Mesenchymal stem cell (in vitro differentiated cells and primary cell): Measurements from ENCODE around the gene TIAM1.

Source experiments
- DNase-seq: peaks from one replicate; pipeline ENCODE4 v3.0.0-alpha.2; 2013
- H2AFZ ChIP-seq: one replicate; pipeline ENCODE4 v1.6.1; 2013; ENCODE audit warnings: low read depth, mild to moderate bottlenecking, control low read depth, inconsistent platforms, low read length, moderate library complexity
- H2AK5ac ChIP-seq: 2 replicates; pipeline ENCODE4 v1.6.1; 2013; ENCODE audit warnings: low read length, moderate library complexity, mild to moderate bottlenecking, inconsistent platforms; ENCODE audit not compliant: severe bottlenecking
- H2BK120ac ChIP-seq: one replicate; pipeline ENCODE4 v1.6.1; 2013; ENCODE audit warnings: low read depth, mild to moderate bottlenecking, inconsistent platforms, low read length, moderate library complexity
- H2BK12ac ChIP-seq, 2 experiments: one replicate each; pipeline ENCODE4 v1.6.1; 2013; ENCODE audit warnings: inconsistent platforms in 2 of 2, low read length in 2 of 2, mild to moderate bottlenecking in 2 of 2, moderate library complexity in 2 of 2, control low read depth in 1 of 2
- H2BK15ac ChIP-seq: one replicate; pipeline ENCODE4 v1.6.1; 2013; ENCODE audit warnings: mild to moderate bottlenecking, low read depth, inconsistent platforms; ENCODE audit not compliant: poor library complexity, severe bottlenecking
- H2BK5ac ChIP-seq: 2 replicates; pipeline ENCODE4 v1.6.1; 2013; ENCODE audit warnings: low read depth, mild to moderate bottlenecking, low read length, control low read depth, inconsistent platforms; ENCODE audit not compliant: poor library complexity, severe bottlenecking
- H3K14ac ChIP-seq, 2 experiments: one replicate each; pipeline ENCODE4 v1.6.1; 2013; ENCODE audit warnings: inconsistent platforms in 2 of 2, low read length in 2 of 2, control low read depth in 1 of 2, mild to moderate bottlenecking in 1 of 2, moderate library complexity in 1 of 2
- H3K18ac ChIP-seq, 2 experiments: one replicate each; pipeline ENCODE4 v1.6.1; 2013; ENCODE audit warnings: inconsistent platforms in 2 of 2, low read length in 2 of 2, control low read depth in 1 of 2, low read depth in 1 of 2, mild to moderate bottlenecking in 1 of 2
- H3K23ac ChIP-seq, 2 experiments: one replicate each; pipeline ENCODE4 v1.6.1; 2013; ENCODE audit warnings: inconsistent platforms in 2 of 2, low read length in 2 of 2, mild to moderate bottlenecking in 2 of 2, moderate library complexity in 2 of 2, control low read depth in 1 of 2
- H3K27ac ChIP-seq: 2 replicates; pipeline ENCODE4 v1.5.1; 2013; ENCODE audit warnings: mild to moderate bottlenecking, moderate library complexity, low read length, control low read depth, inconsistent platforms; ENCODE audit not compliant: poor library complexity, severe bottlenecking
- H3K27me3 ChIP-seq, 2 experiments: 2 replicates each; pipeline versions ENCODE4 v1.6.1 to v1.7.0; 2013; ENCODE audit warnings: low read length in 2 of 2, mild to moderate bottlenecking in 2 of 2, moderate library complexity in 2 of 2, control low read depth in 1 of 2, inconsistent platforms in 1 of 2; ENCODE audit not compliant: control insufficient read depth in 1 of 2, insufficient read depth in 1 of 2
- H3K36me3 ChIP-seq, 2 experiments: 2 replicates each; pipeline versions ENCODE4 v1.6.1 to v1.7.0; 2013; ENCODE audit warnings: low read length in 2 of 2, control low read depth in 1 of 2, inconsistent platforms in 1 of 2, low read depth in 1 of 2, mild to moderate bottlenecking in 1 of 2; ENCODE audit not compliant: insufficient read depth in 2 of 2, control insufficient read depth in 1 of 2
- H3K4ac ChIP-seq, 2 experiments: one replicate each; pipeline ENCODE4 v1.6.1; 2013; ENCODE audit warnings: inconsistent platforms in 2 of 2, low read length in 2 of 2, mild to moderate bottlenecking in 2 of 2, moderate library complexity in 2 of 2, control low read depth in 1 of 2, low read depth in 1 of 2
- H3K4me1 ChIP-seq: 2 replicates; pipeline ENCODE4 v1.6.1; 2013; ENCODE audit warnings: low read depth, low read length, control low read depth; ENCODE audit not compliant: control insufficient read depth, insufficient read depth
- H3K4me2 ChIP-seq: 2 replicates; pipeline ENCODE4 v1.6.1; 2013; ENCODE audit warnings: low read length, mild to moderate bottlenecking, inconsistent platforms; ENCODE audit not compliant: poor library complexity, severe bottlenecking
- H3K4me3 ChIP-seq, 2 experiments: 2 replicates each; pipeline versions ENCODE4 v1.5.1 to v1.7.0; 2013; ENCODE audit warnings: low read length in 2 of 2, mild to moderate bottlenecking in 2 of 2, control low read depth in 1 of 2, low read depth in 1 of 2; ENCODE audit not compliant: insufficient read depth in 1 of 2
- H3K79me1 ChIP-seq: replicated peaks from 2 replicates; pipeline ENCODE4 v1.6.1; 2013; ENCODE audit warnings: mild to moderate bottlenecking, control low read depth, low read length, inconsistent platforms; ENCODE audit not compliant: poor library complexity, severe bottlenecking
- H3K9ac ChIP-seq: 2 replicates; pipeline ENCODE4 v1.7.0; 2013; ENCODE audit warnings: mild to moderate bottlenecking, low read length, moderate library complexity
- H3K9me3 ChIP-seq: 2 replicates; pipeline ENCODE4 v1.7.0; 2013; ENCODE audit warnings: mild to moderate bottlenecking, low read length; ENCODE audit not compliant: control insufficient read depth
- H4K8ac ChIP-seq: one replicate; pipeline ENCODE4 v1.6.1; 2013; ENCODE audit warnings: inconsistent platforms, mild to moderate bottlenecking, low read length, moderate library complexity
- H4K91ac ChIP-seq: one replicate; pipeline ENCODE4 v1.6.1; 2013; ENCODE audit warnings: mild to moderate bottlenecking, low read length, inconsistent platforms
- WGBS: methylation state at CpG from one replicate; pipeline ENCODE4 v1.1.7; 2013; ENCODE audit warnings: mixed read lengths; 5-methylcytosine and 5-hydroxymethylcytosine counted together

TIAM1 gene

GRCh38 chr21:31084689-31085088, 259.4 kb downstream of the TIAM1 start:
- Histone ChIP-seq H3K23ac (no peak overlapping the region), H2AK5ac (no peak overlapping the region), H2AFZ (no peak overlapping the region), H3K4ac (no peak overlapping the region), H3K79me1 (no peaks in the 10 kb centered on the region), H3K27ac (no peak overlapping the region), H2BK15ac (no peak overlapping the region), H4K8ac (no peak overlapping the region), H2BK12ac (no peak overlapping the region), H2BK120ac (no peak overlapping the region), H3K14ac (no peak overlapping the region), H3K4me1 (peaks cover 1% of the 10 kb centered on the region), H3K18ac (no peak overlapping the region), H3K4me3 (no peak overlapping the region), H3K4me2 (no peak overlapping the region), H3K9me3 (no peaks in the 10 kb centered on the region), H3K9ac (no peak overlapping the region), H4K91ac (no peak overlapping the region), H3K36me3 (no peaks in the 10 kb centered on the region), H3K27me3 (peaks cover 0 to 3% of the 10 kb centered on the region in 2 experiments), H2BK5ac (no peak overlapping the region)
- WGBS: 75% methylated on average over 5 of the region's 6 CpGs
- DNase-seq: no peak

GRCh38 chr21:31078796-31079195, 265.3 kb downstream of the TIAM1 start:
- Histone ChIP-seq H3K27ac (no peak overlapping the region), H3K4me2 (no peak overlapping the region), H3K36me3 (no peaks in the 10 kb centered on the region), H3K23ac (no peak overlapping the region), H2BK120ac (no peak overlapping the region), H2BK15ac (no peak overlapping the region), H2AK5ac (no peak overlapping the region), H2AFZ (no peak overlapping the region), H3K9ac (no peak overlapping the region), H3K9me3 (no peaks in the 10 kb centered on the region), H3K14ac (no peak overlapping the region), H2BK5ac (no peak overlapping the region), H4K91ac (no peak overlapping the region), H3K4ac (no peak overlapping the region), H3K79me1 (no peaks in the 10 kb centered on the region), H3K4me1 (no peaks in the 10 kb centered on the region), H3K4me3 (no peak overlapping the region), H3K18ac (no peak overlapping the region), H4K8ac (no peak overlapping the region), H2BK12ac (no peak overlapping the region), H3K27me3 (peaks cover 0 to 5% of the 10 kb centered on the region in 2 experiments)
- 78% methylated on average over 3 of the region's 4 CpGs for WGBS
- DNase-seq: no peak

- no peak overlapping the region for H2BK15ac ChIP-seq
- no peak overlapping the region for H2AK5ac ChIP-seq
- no peaks in the 10 kb centered on the region for H3K79me1 ChIP-seq
- H3K9me3 ChIP-seq: no peaks in the 10 kb centered on the region
- WGBS: 87% methylated on average over 3 of the region's 4 CpGs
- H3K9ac ChIP-seq: no peak overlapping the region
- no peak overlapping the region for H2BK12ac ChIP-seq
- H3K18ac ChIP-seq: no peak overlapping the region
- no peak overlapping the region for H2BK5ac ChIP-seq
- DNase-seq: no peak
- H2BK120ac ChIP-seq: no peak overlapping the region
- H3K4me3 ChIP-seq: no peak overlapping the region
- H3K4ac ChIP-seq: no peak overlapping the region
- H2AFZ ChIP-seq: no peak overlapping the region
- H4K91ac ChIP-seq: no peak overlapping the region
- no peaks in the 10 kb centered on the region for H3K36me3 ChIP-seq
- no peak overlapping the region for H3K27ac ChIP-seq
- no peaks in the 10 kb centered on the region for H3K4me1 ChIP-seq
- no peak overlapping the region for H3K4me2 ChIP-seq
- H3K14ac ChIP-seq: no peak overlapping the region
- H3K23ac ChIP-seq: no peak overlapping the region
- H4K8ac ChIP-seq: no peak overlapping the region
- H3K27me3 ChIP-seq: peaks cover 0 to 5% of the 10 kb centered on the region in 2 experiments
Observed at GRCh38 chr21:31078216-31078615, 265.8 kb downstream of the TIAM1 start.

GRCh38 chr21:31075848-31076247, 268.2 kb downstream of the TIAM1 start:
- Histone ChIP-seq H2AFZ (no peak overlapping the region), H3K4me2 (no peak overlapping the region), H3K4me1 (no peaks in the 10 kb centered on the region), H2BK120ac (no peak overlapping the region), H3K14ac (no peak overlapping the region), H3K9ac (no peak overlapping the region), H3K27ac (no peak overlapping the region), H4K8ac (no peak overlapping the region), H3K4me3 (no peak overlapping the region), H3K27me3 (peaks cover 0 to 19% of the 10 kb centered on the region in 2 experiments), H2BK12ac (no peak overlapping the region), H2AK5ac (no peak overlapping the region), H3K79me1 (no peaks in the 10 kb centered on the region), H4K91ac (no peak overlapping the region), H2BK5ac (no peak overlapping the region), H3K36me3 (no peaks in the 10 kb centered on the region), H3K9me3 (no peaks in the 10 kb centered on the region), H3K18ac (no peak overlapping the region), H2BK15ac (no peak overlapping the region), H3K4ac (no peak overlapping the region), H3K23ac (no peak overlapping the region)
- DNase-seq: no peak
- WGBS: 86% methylated on average over 6 of the region's 6 CpGs
